GM21717 (cell line): ENCODE data around the gene MLX.
"Not testable (repeated sequence)": the region's sequence is repeated elsewhere in the genome, so short reads cannot be mapped to it uniquely, and the experiment has no call there.

ENCODE experiments used
- ATAC-seq: cut with Tn5 transposase; IDR thresholded peaks from one replicate; pipeline ENCODE4 v1.9.1; 2021; ENCODE audit warnings: mild to moderate bottlenecking, moderate library complexity; ENCODE audit not compliant: unreplicated experiment

Gene MLX

GRCh38 chr17:42536048-42536371, 30.9 kb upstream of the MLX start, which contains the start of gene NAGLU:
Gene NAGLU (plus strand): TSS chr17:42536241. CDS start chr17:42536273, 32 bp downstream.
- ATAC-seq: peak; percentile 54

GRCh38 chr17:42536372-42537155, 30.3 kb upstream of the MLX start:
- peak; percentile 52 for ATAC-seq

DNA sequence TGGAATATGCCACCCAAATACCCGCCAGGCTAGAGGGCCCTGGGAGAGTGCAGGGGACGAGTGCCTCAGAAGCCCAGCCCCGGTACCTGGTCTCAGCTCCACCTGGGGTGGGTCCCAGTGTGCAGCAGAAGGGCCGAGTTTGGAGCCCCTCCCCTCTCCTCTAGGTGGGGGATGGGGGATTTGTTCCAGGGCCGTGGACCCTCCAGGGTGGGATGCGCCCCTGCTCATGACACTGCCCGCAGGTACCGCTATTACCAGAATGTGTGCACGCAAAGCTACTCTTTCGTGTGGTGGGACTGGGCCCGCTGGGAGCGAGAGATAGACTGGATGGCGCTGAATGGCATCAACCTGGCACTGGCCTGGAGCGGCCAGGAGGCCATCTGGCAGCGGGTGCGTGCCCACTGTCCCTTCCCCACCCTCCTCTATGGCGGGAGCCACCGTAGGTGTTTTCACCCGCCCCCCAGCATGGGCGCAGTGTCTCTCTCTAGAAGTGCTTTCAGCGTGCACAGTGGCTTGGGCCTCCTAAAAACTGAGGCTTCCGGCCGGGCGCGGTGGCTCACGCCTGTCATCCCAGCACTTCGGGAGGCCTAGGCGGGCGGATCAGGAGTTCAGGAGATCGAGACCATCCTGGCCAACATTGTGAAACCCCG, 29.6 kb upstream of the MLX start:
- ATAC-seq: no peak

- no peak for ATAC-seq
Observed at GRCh38 chr17:42537826-42538451, 29.0 kb upstream of the MLX start.

DNA sequence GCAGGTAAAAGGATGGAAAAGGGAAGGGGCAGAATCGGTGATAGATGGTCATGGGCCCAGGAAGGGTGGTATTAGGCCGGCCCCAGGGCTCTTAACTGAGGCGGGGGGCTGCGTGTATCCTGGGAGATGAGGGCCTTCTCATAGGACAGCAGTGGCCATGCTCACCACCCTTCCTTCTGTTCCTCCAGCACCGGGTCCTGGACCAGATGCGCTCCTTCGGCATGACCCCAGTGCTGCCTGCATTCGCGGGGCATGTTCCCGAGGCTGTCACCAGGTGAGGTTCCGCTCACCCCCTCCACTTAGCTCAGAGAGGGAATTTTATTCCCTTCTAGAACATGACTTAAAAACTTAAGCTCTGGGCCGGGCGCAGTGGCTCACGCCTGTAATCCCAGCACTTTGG, 28.4 kb upstream of the MLX start:
- ATAC-seq: no peak

DNA sequence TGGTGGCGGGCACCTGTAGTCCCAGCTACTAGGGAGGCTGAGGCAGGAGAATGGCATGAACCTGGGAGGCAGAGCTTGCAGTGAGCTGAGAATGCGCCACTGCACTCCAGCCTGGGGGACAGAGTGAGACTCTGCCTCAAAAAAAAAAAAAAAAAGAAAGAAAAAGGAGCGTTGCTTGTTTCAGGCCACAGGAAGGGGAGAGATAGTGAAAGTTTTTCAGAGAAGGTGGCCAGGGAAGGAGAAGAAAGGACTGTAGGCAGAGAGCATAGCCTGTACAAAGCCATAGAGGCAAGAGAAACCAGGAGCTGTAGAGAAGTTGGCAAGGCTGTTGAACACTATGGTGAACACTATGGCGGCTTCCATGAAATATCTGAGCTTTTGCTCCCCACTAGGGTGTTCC, 26.3 kb upstream of the MLX start:
- ATAC-seq: not testable (repeated sequence)

- no peak for ATAC-seq
Observed at GRCh38 chr17:42541041-42541833, 25.7 kb upstream of the MLX start.

GRCh38 chr17:42543190-42544079, 23.5 kb upstream of the MLX start:
- no peak for ATAC-seq

GRCh38 chr17:42544874-42545283, 22.0 kb upstream of the MLX start:
- no peak for ATAC-seq

DNA sequence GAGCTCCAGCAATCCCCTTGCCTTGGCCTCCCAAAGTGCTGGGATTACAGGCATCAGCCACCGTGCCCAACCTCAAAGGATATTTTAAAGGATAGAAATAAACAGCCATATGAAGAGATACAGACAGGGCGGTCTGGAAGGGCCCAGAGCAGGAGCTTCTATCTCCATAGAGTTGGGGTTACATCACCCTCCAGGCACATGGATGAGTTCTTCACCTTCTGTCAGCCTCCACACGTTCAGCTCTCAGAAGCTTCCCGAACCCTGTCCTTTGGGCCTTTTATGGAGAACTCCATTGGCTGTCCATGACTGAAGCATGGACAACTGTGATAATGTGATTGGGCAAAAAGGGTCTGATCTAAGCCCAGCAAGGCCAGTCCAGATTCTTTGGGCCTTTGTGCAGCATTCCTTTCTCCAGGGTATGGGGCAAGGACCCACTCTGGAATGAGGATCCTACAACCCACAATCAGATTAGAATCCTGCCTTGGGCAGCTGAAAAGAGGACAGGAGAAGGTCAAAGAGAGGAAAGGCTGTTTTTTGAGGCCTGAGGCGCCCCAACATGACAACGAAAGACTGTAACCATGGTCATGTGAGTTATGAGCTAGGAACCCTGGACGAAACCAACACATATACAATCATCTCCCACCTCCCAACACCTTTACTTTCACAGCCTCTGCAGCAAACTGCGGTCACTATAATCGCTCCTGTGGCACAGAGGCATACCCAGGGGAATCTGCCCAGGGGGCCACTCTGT, 21.0 kb upstream of the MLX start:
- not testable (repeated sequence) for ATAC-seq

GRCh38 chr17:42547001-42547461, 19.9 kb upstream of the MLX start:
- ATAC-seq: no peak

GRCh38 chr17:42547698-42548069, 19.2 kb upstream of the MLX start:
- no peak for ATAC-seq

DNA sequence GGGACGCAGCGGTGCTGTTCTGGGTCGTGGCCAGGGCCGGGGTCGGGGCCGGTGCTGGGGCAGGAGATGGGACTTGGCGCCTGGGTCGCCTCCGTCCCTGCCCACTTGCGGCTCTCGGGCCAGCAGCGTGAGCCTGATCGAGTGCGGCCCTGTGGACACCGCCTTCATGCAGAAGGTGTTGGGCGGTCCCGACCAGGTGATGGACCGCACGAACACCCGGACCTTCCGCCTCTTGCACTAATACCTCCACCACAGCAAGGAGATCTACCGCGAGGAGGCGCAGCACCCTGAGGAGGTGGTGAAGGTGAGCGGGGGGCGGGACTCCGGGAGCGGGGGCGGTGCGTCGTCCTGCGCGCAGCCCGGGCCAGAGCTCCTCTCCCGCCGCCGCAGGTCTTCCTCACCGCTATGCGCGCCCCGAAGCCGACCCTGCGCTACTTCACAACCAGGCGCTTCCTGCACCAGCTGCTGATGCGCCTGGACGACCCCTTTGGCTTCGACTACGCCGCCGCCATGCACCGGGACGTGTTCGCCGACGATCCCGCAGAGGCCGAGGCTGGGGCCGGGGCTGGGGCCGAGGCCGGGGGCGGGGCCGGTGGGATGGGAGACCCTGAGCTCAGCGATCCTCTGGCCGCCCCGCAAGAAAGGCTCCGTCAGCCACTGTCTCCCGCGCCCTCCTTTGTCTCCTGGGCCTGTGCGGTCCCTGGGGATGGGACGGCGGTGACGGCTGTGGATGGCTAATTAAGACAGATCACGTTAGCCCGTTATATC, 18.6 kb upstream of the MLX start:
- ATAC-seq: no peak

DNA sequence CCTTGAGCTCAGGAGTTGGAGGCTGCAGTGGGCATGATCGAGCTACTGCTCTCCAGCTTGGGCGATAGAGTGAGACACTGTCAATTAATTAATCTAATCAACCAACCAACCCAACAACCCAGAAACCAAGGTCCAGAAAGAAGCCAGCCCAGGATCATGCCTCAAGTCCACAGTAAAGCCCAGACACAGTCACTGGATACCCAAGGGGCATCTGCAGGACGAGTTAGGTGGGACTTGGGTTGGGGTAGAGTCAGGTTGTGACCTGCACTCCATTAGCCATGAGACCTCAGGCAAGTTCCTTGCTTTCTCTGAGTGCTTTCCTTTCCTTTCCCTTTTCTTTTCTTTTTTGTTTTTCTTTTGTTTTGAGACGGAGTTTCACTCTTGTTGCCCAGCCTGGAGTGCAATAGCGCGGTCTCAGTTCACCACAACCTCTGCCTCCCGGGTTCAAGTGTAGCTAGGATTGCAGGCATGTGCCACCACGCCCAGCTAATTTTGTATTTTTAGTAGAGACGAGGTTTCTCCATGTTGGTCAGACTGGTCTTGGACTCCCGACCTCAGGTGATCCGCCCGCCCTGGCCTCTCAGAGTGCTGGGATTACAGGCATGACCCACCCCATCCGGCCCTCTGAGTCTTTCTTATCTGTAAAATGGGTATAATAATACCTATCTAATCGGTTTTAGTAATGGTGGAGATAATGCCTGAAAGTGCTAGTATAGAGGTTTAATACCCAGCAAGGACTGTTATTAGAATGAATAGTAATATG, 17.7 kb upstream of the MLX start:
- ATAC-seq: no peak

GRCh38 chr17:42552736-42553135, 14.2 kb upstream of the MLX start, which contains the start of gene HSD17B1:
Gene HSD17B1 (plus strand): TSS chr17:42552923. CDS start chr17:42552934, 11 bp downstream.
- not testable (repeated sequence) for ATAC-seq

DNA sequence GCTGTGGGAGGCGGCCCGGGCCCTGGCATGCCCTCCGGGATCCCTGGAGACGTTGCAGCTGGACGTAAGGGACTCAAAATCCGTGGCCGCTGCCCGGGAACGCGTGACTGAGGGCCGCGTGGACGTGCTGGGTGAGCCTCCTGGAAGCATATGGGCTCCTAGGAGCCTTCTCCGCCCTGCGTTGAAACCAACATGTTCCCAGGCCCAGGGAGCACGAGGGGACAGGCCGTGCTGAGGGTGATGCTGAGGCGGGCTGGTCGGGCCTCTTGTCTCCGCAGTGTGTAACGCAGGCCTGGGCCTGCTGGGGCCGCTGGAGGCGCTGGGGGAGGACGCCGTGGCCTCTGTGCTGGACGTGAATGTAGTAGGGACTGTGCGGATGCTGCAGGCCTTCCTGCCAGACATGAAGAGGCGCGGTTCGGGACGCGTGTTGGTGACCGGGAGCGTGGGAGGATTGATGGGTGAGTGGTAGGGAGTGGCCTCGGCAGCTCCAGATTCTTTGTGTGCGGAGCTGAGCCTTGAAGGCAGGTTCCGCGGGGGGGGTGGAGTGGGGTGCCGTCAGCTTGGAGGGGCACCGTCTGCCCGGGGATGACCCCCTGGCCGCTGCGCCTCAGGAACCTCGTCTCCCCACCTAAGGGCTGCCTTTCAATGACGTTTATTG, 13.6 kb upstream of the MLX start:
- no peak for ATAC-seq

DNA sequence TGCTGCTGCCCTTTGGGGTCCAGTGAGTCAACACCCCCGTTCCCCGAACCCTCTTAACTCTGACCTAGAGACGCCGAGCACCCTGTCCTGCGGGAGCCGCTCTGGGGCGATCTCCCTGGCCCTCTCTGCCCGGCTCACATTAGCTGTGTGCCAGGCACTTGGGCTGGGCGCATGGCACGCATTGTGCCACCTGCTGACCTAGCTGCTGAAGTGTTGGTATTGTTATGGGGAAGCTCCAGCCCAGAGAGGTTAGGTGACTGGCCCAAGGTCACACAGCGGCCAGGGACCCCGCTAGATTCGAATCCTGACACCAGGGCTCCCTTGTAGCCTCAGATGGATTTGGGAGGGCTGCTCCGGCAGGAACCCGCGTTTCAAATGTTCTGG, 13.0 kb upstream of the MLX start:
- ATAC-seq: no peak
